Mucosa of rectum (tissue), 2 donors: ENCODE measurements around the gene RAB7A.

Source experiments
- H3K27ac ChIP-seq, 2 donors: one replicate each; pipeline ENCODE4 v1.7.0; 2013; ENCODE audit warnings: inconsistent platforms in 2 of 2, low read depth in 2 of 2, low read length in 2 of 2
- H3K27me3 ChIP-seq, 2 donors: one replicate each; pipeline ENCODE4 v1.7.0; 2013; ENCODE audit warnings: low read length in 2 of 2; ENCODE audit not compliant: control insufficient read depth in 2 of 2, insufficient read depth in 2 of 2
- H3K36me3 ChIP-seq, 2 donors: one replicate each; pipeline ENCODE4 v1.7.0; 2013; ENCODE audit warnings: low read length in 2 of 2; ENCODE audit not compliant: control insufficient read depth in 2 of 2, insufficient read depth in 2 of 2
- H3K4me1 ChIP-seq, 2 donors: one replicate each; pipeline ENCODE4 v1.7.0; 2013; ENCODE audit warnings: low read length in 2 of 2, mild to moderate bottlenecking in 1 of 2; ENCODE audit not compliant: control insufficient read depth in 2 of 2, insufficient read depth in 2 of 2
- H3K4me3 ChIP-seq, 2 donors: one replicate each; pipeline ENCODE4 v1.7.0; 2013; ENCODE audit warnings: low read length in 2 of 2
- H3K9ac ChIP-seq, 2 donors: one replicate each; pipeline ENCODE4 v1.7.0; 2013; ENCODE audit warnings: low read length in 2 of 2, low read depth in 1 of 2, mild to moderate bottlenecking in 1 of 2
- H3K9me3 ChIP-seq, 2 donors: one replicate each; pipeline ENCODE4 v1.7.0; 2013; ENCODE audit warnings: low read length in 2 of 2; ENCODE audit not compliant: control insufficient read depth in 2 of 2
- donor health status: healthy.
- donor health status: Normal muscosa, but diverticular disease.

RAB7A gene

DNA sequence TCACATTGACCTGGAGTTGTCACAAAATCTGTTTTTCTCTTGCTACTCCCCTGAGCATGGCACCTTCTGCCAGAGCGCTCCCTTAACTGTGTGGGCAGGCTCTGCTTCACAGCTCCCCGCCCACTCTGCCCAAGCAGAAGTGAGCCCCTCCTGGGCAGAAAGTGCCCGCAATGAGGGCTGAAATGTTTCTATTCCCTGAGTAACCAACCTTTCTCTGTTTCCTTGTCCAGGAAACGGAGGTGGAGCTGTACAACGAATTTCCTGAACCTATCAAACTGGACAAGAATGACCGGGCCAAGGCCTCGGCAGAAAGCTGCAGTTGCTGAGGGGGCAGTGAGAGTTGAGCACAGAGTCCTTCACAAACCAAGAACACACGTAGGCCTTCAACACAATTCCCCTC lies 87.1 kb downstream of the RAB7A start:
- peak overlapping the region in 1 of 2 donors; percentile 4 for H3K27ac ChIP-seq
- H3K36me3 ChIP-seq, result peaks cover 38 to 73% of the 10 kb centered on the region in 2 donors
- no peaks in the 10 kb centered on the region for H3K27me3 ChIP-seq
- no peak overlapping the region for H3K9ac ChIP-seq
- H3K4me1 ChIP-seq, result no peaks in the 10 kb centered on the region
- no peaks in the 10 kb centered on the region for H3K9me3 ChIP-seq
- H3K4me3 ChIP-seq, result no peak overlapping the region

- Histone ChIP-seq H3K9ac (no peak overlapping the region), H3K4me1 (no peaks in the 10 kb centered on the region), H3K36me3 (peaks cover 38 to 69% of the 10 kb centered on the region in 2 donors), H3K27me3 (no peaks in the 10 kb centered on the region), H3K4me3 (no peak overlapping the region), H3K9me3 (no peaks in the 10 kb centered on the region), H3K27ac (no peak overlapping the region)
Measured at GRCh38 chr3:128814060-128814459, 88.1 kb downstream of the RAB7A start.

GRCh38 chr3:128814519-128815317 lies 88.7 kb downstream of the RAB7A start:
- Histone ChIP-seq H3K4me3 (no peak overlapping the region), H3K36me3 (peaks cover 35 to 64% of the 10 kb centered on the region in 2 donors), H3K9ac (no peak overlapping the region), H3K9me3 (no peaks in the 10 kb centered on the region), H3K27ac (no peak overlapping the region), H3K27me3 (no peaks in the 10 kb centered on the region), H3K4me1 (no peaks in the 10 kb centered on the region)

DNA sequence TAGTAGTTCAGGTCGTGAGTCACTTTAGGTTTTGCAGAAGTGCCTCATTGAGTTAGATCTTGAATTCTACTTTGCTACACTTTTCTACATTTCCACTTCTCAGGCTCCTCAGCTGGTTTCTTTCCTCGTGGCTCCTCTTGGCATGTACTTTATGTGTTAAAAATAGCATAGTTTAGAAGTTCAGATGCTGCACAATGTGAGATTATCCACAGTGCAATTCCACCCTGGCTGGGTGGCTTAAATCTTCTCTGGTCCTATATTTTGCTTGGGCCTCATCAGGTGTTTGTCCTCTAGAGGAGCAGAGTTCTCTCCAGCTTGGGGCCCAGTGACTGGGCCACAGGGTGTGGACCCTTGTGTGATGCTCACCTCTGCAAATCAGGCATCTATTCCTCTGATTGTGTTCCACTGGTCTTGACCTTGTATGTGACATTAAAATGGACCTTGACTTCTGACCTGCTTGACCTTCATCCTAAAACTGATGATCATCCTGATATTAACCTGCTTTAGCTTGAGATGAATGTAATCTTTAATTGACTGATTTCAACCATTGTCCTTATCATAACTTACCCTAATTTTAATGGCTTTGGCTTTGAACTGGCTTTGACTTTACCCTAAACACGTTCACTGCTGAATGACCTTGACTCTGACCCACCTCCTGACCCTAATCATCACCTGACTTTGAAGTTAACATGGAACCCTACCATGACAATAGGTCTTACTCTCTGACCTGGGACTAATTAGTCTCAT lies 89.5 kb downstream of the RAB7A start:
- no peaks in the 10 kb centered on the region for H3K9me3 ChIP-seq
- no peaks in the 10 kb centered on the region for H3K27me3 ChIP-seq
- H3K4me3 ChIP-seq, result no peak overlapping the region
- H3K4me1 ChIP-seq, result no peaks in the 10 kb centered on the region
- peaks cover 31 to 64% of the 10 kb centered on the region in 2 donors for H3K36me3 ChIP-seq
- H3K9ac ChIP-seq, result no peak overlapping the region
- H3K27ac ChIP-seq, result no peak overlapping the region

DNA sequence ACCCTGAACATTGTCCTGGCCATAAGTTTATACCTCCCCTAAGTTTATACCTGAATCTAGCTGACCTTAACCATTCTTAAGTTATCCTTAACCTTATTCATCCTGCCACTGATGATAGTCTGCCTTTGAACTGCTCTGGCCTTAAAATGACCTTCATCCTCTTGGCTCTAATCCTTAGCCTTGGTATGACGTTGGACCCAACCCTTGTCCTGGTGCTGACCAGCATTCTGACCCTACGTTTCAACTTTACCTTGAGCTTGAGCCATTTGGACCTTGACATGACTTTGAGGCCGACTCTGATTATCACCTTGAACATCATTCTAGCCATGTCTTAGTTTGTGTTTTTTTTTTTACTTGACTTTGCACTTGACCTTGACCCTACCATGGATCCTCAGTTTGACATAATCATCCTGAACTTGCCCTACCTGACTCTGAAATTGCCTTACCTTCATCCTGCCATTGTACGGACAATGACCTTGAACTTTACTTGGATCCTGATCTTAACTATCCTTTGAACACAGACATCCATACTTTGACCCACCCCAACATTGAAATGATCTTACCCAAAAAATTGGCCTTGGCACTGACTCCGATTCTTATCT lies 92.3 kb downstream of the RAB7A start:
- Histone ChIP-seq H3K4me1 (no peaks in the 10 kb centered on the region), H3K36me3 (peaks cover 18 to 42% of the 10 kb centered on the region in 2 donors), H3K27me3 (no peaks in the 10 kb centered on the region), H3K4me3 (no peak overlapping the region), H3K9me3 (no peaks in the 10 kb centered on the region), H3K27ac (no peak overlapping the region), H3K9ac (no peak overlapping the region)

DNA sequence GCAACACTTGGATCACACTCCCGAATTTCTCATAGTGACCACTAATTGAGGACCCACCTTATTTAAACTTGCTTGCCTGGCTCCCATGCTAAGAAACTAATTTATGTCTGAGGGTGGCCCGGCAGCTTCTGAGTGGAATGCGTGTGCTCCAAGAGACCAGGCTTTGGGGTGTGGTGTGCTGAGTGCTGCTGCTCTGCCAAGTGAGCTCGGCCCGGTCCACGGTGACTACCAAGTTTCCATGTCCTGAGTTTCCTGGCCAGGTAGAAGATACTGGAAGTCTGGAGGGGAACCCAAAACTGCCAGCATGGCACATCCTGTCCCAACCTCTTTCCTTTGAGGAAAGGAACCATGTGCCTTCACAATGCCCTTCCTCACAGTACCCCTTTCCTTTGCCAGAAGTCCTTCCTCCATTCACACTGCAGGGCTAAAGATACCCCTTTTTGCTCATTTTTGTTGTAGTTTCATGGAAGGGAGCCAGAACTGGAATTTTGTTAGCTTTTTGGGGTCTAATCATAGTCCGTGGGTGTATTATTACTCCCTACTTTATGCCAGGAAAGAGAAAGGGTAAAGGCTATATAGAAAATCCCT lies 94.4 kb downstream of the RAB7A start:
- H3K4me1 ChIP-seq, result no peaks in the 10 kb centered on the region
- H3K9me3 ChIP-seq, result no peaks in the 10 kb centered on the region
- no peaks in the 10 kb centered on the region for H3K27me3 ChIP-seq
- peaks cover 15 to 24% of the 10 kb centered on the region in 2 donors for H3K36me3 ChIP-seq
- no peak overlapping the region for H3K27ac ChIP-seq
- no peak overlapping the region for H3K9ac ChIP-seq
- no peak overlapping the region for H3K4me3 ChIP-seq

GRCh38 chr3:128823008-128823407 lies 97.0 kb downstream of the RAB7A start:
- no peaks in the 10 kb centered on the region for H3K9me3 ChIP-seq
- no peak overlapping the region for H3K4me3 ChIP-seq
- no peak overlapping the region for H3K27ac ChIP-seq
- peaks cover 6 to 11% of the 10 kb centered on the region in 2 donors for H3K36me3 ChIP-seq
- no peaks in the 10 kb centered on the region for H3K4me1 ChIP-seq
- H3K9ac ChIP-seq, result no peak overlapping the region
- H3K27me3 ChIP-seq, result no peaks in the 10 kb centered on the region

GRCh38 chr3:128823631-128824030 lies 97.6 kb downstream of the RAB7A start:
- Histone ChIP-seq H3K9ac (no peak overlapping the region), H3K27me3 (no peaks in the 10 kb centered on the region), H3K27ac (no peak overlapping the region), H3K36me3 (peaks cover 3 to 7% of the 10 kb centered on the region in 2 donors), H3K4me3 (no peak overlapping the region), H3K9me3 (no peaks in the 10 kb centered on the region), H3K4me1 (no peaks in the 10 kb centered on the region)

- H3K27ac ChIP-seq, result no peak overlapping the region
- no peaks in the 10 kb centered on the region for H3K4me1 ChIP-seq
Measured at GRCh38 chr3:128824132-128824850, 98.3 kb downstream of the RAB7A start.

More at GRCh38 chr3:128824132-128824850, 98.3 kb downstream of the RAB7A start:
- H3K27me3 ChIP-seq, result no peaks in the 10 kb centered on the region
- H3K9me3 ChIP-seq, result no peaks in the 10 kb centered on the region
- no peak overlapping the region for H3K4me3 ChIP-seq
- H3K36me3 ChIP-seq, result peaks cover 3 to 5% of the 10 kb centered on the region in 2 donors
- no peak overlapping the region for H3K9ac ChIP-seq
